H9 (cell line): Measurements from ENCODE around the gene NIT2. TPM values are rescaled to one million over a fixed set of nuclear protein-coding genes. Genes with fewer than 3 reads are reported as not detected.

ENCODE experiments used
- DNase-seq: peaks from one replicate; pipeline ENCODE4 v3.0.0-alpha.2; 2017
- H2AFZ ChIP-seq: one replicate; pipeline ENCODE4 v1.6.1; 2013; ENCODE audit warnings: mild to moderate bottlenecking, low read length, control low read depth, moderate library complexity
- H2AK5ac ChIP-seq: 2 replicates; pipeline ENCODE4 v1.6.1; 2013; ENCODE audit warnings: low read length, control low read depth, mixed read lengths; ENCODE audit not compliant: insufficient read length
- H2BK120ac ChIP-seq: one replicate; pipeline ENCODE4 v1.6.1; 2013; ENCODE audit warnings: low read depth, mild to moderate bottlenecking, low read length, control low read depth, inconsistent platforms; ENCODE audit not compliant: poor library complexity, severe bottlenecking
- H2BK12ac ChIP-seq: 2 replicates; pipeline ENCODE4 v1.6.1; 2013; ENCODE audit warnings: low read length, control low read depth, mixed read lengths, low read depth; ENCODE audit not compliant: insufficient read length
- H2BK15ac ChIP-seq: 2 replicates; pipeline ENCODE4 v1.6.1; 2013; ENCODE audit warnings: low read depth, low read length, control low read depth
- H2BK20ac ChIP-seq: one replicate; pipeline ENCODE4 v1.6.1; 2013; ENCODE audit warnings: low read depth, mild to moderate bottlenecking, low read length, control low read depth, inconsistent platforms; ENCODE audit not compliant: poor library complexity, severe bottlenecking
- H2BK5ac ChIP-seq: 2 replicates; pipeline ENCODE4 v1.6.1; 2013; ENCODE audit warnings: low read length, control low read depth, mixed read lengths; ENCODE audit not compliant: insufficient read length
- H3K14ac ChIP-seq: 2 replicates; pipeline ENCODE4 v1.6.1; 2013; ENCODE audit warnings: low read length, control low read depth; ENCODE audit not compliant: insufficient read depth
- H3K18ac ChIP-seq: 2 replicates; pipeline ENCODE4 v1.6.1; 2013; ENCODE audit warnings: low read depth, mild to moderate bottlenecking, mixed read lengths, low read length, control low read depth; ENCODE audit not compliant: insufficient read length
- H3K23ac ChIP-seq: 2 replicates; pipeline ENCODE4 v1.6.1; 2013; ENCODE audit warnings: low read length, control low read depth, mixed read lengths, low read depth; ENCODE audit not compliant: insufficient read length
- H3K23me2 ChIP-seq: 2 replicates; pipeline ENCODE4 v1.6.1; 2013; ENCODE audit warnings: low read depth, mild to moderate bottlenecking, mixed read lengths, low read length, control low read depth; ENCODE audit not compliant: insufficient read length, poor library complexity, severe bottlenecking
- H3K27ac ChIP-seq: 2 replicates; pipeline ENCODE4 v1.5.1; 2013; ENCODE audit warnings: low read length, control low read depth, mixed read lengths, low read depth; ENCODE audit not compliant: insufficient read length
- H3K27me3 ChIP-seq: 2 replicates; pipeline ENCODE4 v1.6.1; 2013; ENCODE audit warnings: low read length, control low read depth, inconsistent platforms; ENCODE audit not compliant: insufficient read depth
- H3K4ac ChIP-seq: 2 replicates; pipeline ENCODE4 v1.6.1; 2013; ENCODE audit warnings: low read depth, mild to moderate bottlenecking, control low read depth, inconsistent platforms, low read length, moderate library complexity
- H3K4me1 ChIP-seq: 2 replicates; pipeline ENCODE4 v1.6.1; 2013; ENCODE audit warnings: low read length, control low read depth, inconsistent platforms; ENCODE audit not compliant: insufficient read depth
- H3K4me2 ChIP-seq: 2 replicates; pipeline ENCODE4 v1.6.1; 2013; ENCODE audit warnings: low read length, control low read depth, mixed read lengths; ENCODE audit not compliant: insufficient read length, insufficient read depth
- H3K56ac ChIP-seq: 2 replicates; pipeline ENCODE4 v1.6.1; 2013; ENCODE audit warnings: low read depth, mild to moderate bottlenecking, mixed read lengths, low read length, control low read depth; ENCODE audit not compliant: insufficient read length
- H3K79me1 ChIP-seq: 2 replicates; pipeline ENCODE4 v1.6.1; 2013; ENCODE audit warnings: low read depth, mild to moderate bottlenecking, moderate library complexity, low read length, control low read depth, inconsistent platforms; ENCODE audit not compliant: insufficient read depth, poor library complexity, severe bottlenecking
- H3K79me2 ChIP-seq: 2 replicates; pipeline ENCODE4 v1.6.1; 2013; ENCODE audit warnings: low read length, control low read depth, inconsistent platforms; ENCODE audit not compliant: insufficient read depth
- H3K9ac ChIP-seq: 2 replicates; pipeline ENCODE4 v1.6.1; 2013; ENCODE audit warnings: low read length, control low read depth, mixed read lengths; ENCODE audit not compliant: insufficient read length; ENCODE audit errors: extremely low read depth
- H3K9me3 ChIP-seq: one replicate; pipeline ENCODE4 v1.6.1; 2013; ENCODE audit warnings: low read depth, low read length, inconsistent platforms; ENCODE audit not compliant: control insufficient read depth
- H3T11ph ChIP-seq: one replicate; pipeline ENCODE4 v1.6.1; 2013; ENCODE audit warnings: mild to moderate bottlenecking, low read length, control low read depth, inconsistent platforms
- H4K20me1 ChIP-seq: one replicate; pipeline ENCODE4 v1.6.1; 2013; ENCODE audit not compliant: control insufficient read depth, insufficient read length, insufficient read depth
- H4K5ac ChIP-seq: 2 replicates; pipeline ENCODE4 v1.6.1; 2013; ENCODE audit warnings: low read depth, mild to moderate bottlenecking, mixed read lengths, low read length, control low read depth; ENCODE audit not compliant: insufficient read length
- H4K8ac ChIP-seq: replicated peaks from 2 replicates; pipeline ENCODE4 v1.6.1; 2013; ENCODE audit warnings: low read length, control low read depth, mixed read lengths, low read depth; ENCODE audit not compliant: insufficient read length
- H4K91ac ChIP-seq: 2 replicates; pipeline ENCODE4 v1.6.1; 2013; ENCODE audit warnings: low read depth, mild to moderate bottlenecking, moderate library complexity, mixed read lengths, low read length, control low read depth; ENCODE audit not compliant: insufficient read length
- H3K27ac Mint-ChIP-seq, 3 experiments: 2 replicates in 2 of 3; 3 replicates in 1 of 3; pipeline ENCODE4 v1.8.0; 2020 to 2021; ENCODE audit warnings: mixed read lengths in 3 of 3, mild to moderate bottlenecking in 1 of 3, moderate library complexity in 1 of 3
- H3K27me3 Mint-ChIP-seq: 2 replicates; pipeline ENCODE4 v1.8.0; 2021; ENCODE audit warnings: low read depth, mild to moderate bottlenecking, moderate library complexity, mixed read lengths
- H3K36me3 Mint-ChIP-seq, 3 experiments: 2 replicates in 2 of 3; 3 replicates in 1 of 3; pipeline ENCODE4 v1.8.0; 2020 to 2021; ENCODE audit warnings: low read depth in 3 of 3, mixed read lengths in 3 of 3; ENCODE audit not compliant: insufficient read depth in 1 of 3
- H3K4me1 Mint-ChIP-seq, 2 experiments: 2 replicates each; pipeline ENCODE4 v1.8.0; 2020; ENCODE audit warnings: mixed read lengths in 2 of 2
- H3K4me3 Mint-ChIP-seq, 2 experiments: 2 replicates in 1 of 2; 3 replicates in 1 of 2; pipeline ENCODE4 v1.8.0; 2020 to 2021; ENCODE audit warnings: mild to moderate bottlenecking in 2 of 2, mixed read lengths in 2 of 2, moderate library complexity in 1 of 2
- H3K9me3 Mint-ChIP-seq, 2 experiments: 2 replicates in 1 of 2; 3 replicates in 1 of 2; pipeline ENCODE4 v1.8.0; 2020; ENCODE audit warnings: mild to moderate bottlenecking in 2 of 2, mixed read lengths in 2 of 2, moderate library complexity in 1 of 2
- CTCF ChIP-seq: fragments of 200-600 bp; sonication (generic); conservative IDR thresholded peaks from 3 replicates; pipeline ENCODE4 v1.8.0; 2021; ENCODE audit warnings: antibody characterized with exemption, mild to moderate bottlenecking
- WGBS: extraction: QIAGEN DNeasy Blood & Tissue Kit; methylation state at CpG from one replicate; pipeline ENCODE4 v1.1.7; 2013; ENCODE audit warnings: missing lambda C conversion rate, low lambda C conversion rate, mixed read lengths; ENCODE audit not compliant: insufficient read length; ENCODE audit errors: extremely low coverage; 5-methylcytosine and 5-hydroxymethylcytosine counted together
- total RNA-seq: library from RNA; stranded (reverse); gene quantifications from 2 replicates; pipeline ENCODE4 v1.2.1, GENCODE V29; 2021

The NIT2 gene
- total RNA-seq, 1 experiment from 2014 or later = 26.6 TPM

- Histone ChIP-seq H2BK15ac (no peak overlapping the region), H3K9me3 (no peaks in the 10 kb centered on the region)
These were observed 69.6 kb downstream of the NIT2 start for GRCh38 chr3:100404250-100404548.

More at GRCh38 chr3:100404250-100404548, 69.6 kb downstream of the NIT2 start:
- peaks cover 4% of the 10 kb centered on the region for H3K27me3 Mint-ChIP-seq
- Histone ChIP-seq H3K23ac (no peak overlapping the region), H3T11ph (no peak overlapping the region), H3K27ac (no peak overlapping the region), H2BK5ac (no peak overlapping the region), H2BK120ac (no peak overlapping the region), H4K91ac (no peak overlapping the region), H2AK5ac (no peak overlapping the region), H3K14ac (no peak overlapping the region), H3K18ac (no peak overlapping the region), H4K20me1 (no peaks in the 10 kb centered on the region), H2AFZ (no peak overlapping the region), H2BK20ac (no peak overlapping the region), H4K8ac (no peak overlapping the region), H3K27me3 (no peaks in the 10 kb centered on the region), H2BK12ac (no peak overlapping the region), H3K4ac (no peak overlapping the region), H3K79me2 (peaks cover 14% of the 10 kb centered on the region; the same call in 1 of the 2 replicates), H3K79me1 (peaks cover 2% of the 10 kb centered on the region), H3K9ac (no peak overlapping the region), H3K23me2 (peaks cover 6% of the 10 kb centered on the region), H3K4me2 (peak overlapping the region; percentile 74), H4K5ac (no peak overlapping the region), H3K56ac (no peak overlapping the region), H3K4me1 (0 out of 2 replicates have a peak, but pooled peaks cover 2% of the 10 kb centered on the region)
- H3K4me3 Mint-ChIP-seq = peak overlapping the region in 1 of 2 experiments; percentile 91; a peak in 1 of 5 replicates
- peaks cover 36 to 38% of the 10 kb centered on the region in 2 experiments for H3K4me1 Mint-ChIP-seq
- peaks cover 6 to 25% (median 20%) of the 10 kb centered on the region in 3 experiments for H3K36me3 Mint-ChIP-seq
- DNase-seq = no peak
- no peak overlapping the region for H3K27ac Mint-ChIP-seq
- WGBS = no CpG with 5 or more reads among the region's 1 CpG
- no peak for TF ChIP-seq CTCF
- H3K9me3 Mint-ChIP-seq = no peaks in the 10 kb centered on the region
